DMS53 (cell line): ENCODE results near the gene CDAN1.
A peak's percentile ranks its signal among the peaks of the same experiment; 100 is the strongest.

ENCODE experiments used
- DNase-seq: peaks from one replicate; lab custom pipeline; 2025; lab: John Stamatoyannopoulos, UW

Gene CDAN1

DNA sequence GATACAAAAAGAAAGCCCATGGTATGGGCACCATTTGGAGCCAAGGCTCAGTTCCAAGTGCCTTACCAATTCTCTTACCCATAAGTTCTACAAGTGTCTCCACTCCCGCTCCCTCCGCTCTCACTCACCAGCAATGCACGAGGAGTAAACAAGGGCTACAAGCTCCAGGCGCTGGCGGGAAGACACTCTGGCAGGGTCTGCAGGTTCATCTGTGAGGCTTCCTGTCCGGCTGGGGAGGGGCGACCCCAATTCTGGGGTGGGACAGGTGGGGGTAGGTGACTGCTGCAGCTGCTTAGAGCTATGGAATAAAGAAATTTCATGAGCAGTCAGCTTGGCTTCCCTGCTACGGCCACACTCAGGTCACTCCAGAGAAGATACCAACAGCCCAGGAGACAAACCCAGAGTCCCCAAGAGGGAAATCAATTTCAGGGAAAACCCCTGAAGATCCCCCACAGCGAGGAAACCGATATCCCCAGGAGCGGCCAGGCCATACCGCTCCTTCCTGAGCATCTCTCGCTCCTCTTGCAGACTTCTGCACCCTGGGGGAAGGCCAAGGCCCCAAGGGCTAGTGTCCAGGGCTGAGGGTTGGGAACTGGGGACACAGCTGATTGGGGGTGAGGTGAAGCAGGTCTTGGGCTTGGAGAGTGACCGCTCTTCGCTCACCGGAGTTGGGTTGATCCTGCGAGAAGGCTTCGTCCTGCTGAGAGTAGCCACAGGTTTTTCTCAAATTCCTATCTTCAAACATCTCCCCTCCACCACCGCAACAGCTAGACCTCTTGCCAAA, 1.4 kb downstream of the CDAN1 start:
- no peak for DNase-seq

DNA sequence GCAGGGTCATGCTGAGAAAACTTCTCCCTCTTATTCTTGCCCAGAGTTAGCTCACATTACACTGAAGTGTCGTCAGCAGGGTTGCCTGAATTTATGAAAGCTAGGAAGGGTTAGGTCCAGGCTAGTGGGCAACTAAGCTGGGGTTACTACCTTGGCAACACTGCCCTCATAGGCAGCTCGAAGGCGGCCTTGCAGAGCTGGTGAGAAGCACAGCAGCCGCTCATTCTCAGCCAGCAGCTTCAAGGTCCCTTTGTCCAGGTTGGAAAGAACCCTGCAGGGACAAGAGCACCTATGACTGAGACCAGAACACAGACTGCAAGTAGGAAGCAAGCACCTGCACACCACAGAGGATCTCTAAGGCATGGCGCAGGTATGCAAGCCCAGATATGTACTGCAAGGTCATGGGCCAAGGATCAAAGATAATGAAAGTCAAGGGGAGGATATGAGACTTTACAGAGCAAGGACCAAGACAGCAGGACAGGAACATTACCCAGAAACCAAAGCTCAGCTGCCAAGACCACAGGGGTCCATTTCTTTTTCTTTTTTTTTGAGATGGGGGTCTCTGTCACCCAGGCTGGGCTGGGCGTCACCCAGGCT, 2.8 kb downstream of the CDAN1 start:
- DNase-seq: no peak

DNA sequence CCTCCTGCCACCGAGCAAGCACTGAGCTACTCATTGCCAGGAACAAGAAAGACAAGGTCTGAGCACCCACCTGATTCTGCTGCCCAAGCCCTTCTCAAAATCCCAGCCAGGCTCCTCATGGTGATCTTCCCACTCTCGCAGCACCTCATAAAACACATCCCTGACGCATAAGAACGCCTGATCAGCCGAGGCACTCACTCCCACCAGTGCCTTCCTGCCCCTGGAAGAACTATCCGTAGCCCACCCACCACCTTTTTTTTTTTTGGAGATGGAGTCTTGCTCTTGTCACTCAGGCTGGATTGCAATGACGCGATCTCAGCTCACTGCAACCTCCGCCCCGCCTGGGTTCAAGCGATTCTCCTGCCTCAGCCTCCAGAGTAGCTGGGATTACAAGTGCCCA, 3.9 kb downstream of the CDAN1 start:
- DNase-seq: no peak

DNA sequence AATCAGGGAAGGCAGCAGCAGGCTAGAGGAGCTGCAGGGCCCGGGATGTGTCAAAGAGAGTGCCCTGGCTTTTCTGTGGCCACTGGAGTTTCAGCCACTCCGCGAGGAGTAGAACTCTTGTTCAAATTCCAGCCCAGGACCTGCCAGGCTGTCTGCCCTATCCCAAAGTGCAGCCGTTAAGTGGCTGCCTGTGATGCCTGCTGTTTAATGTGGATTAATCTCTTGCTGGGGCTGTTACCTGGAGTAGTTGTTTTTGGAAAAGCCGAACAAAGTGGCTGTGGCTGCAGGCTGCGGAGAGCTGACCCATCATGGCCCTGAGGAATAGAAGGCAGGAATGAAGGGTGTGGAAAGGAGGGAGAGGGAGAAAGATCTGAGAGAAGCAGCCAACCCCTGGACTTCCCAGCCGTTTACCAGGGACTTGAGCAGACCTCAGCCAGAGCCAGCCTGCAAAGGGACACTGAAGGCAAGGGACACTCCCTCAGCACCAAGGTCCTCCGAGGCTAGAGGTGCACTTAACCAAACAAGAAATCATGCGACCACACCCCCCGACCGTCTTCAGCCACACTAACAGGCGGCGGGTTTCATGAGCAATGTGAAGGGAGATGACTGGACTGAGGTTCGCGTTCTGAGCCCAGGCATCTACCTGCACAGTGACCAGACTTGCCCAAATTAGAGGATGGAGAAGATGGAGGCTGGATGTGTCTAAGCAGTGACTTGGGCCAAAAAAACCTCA, 4.7 kb downstream of the CDAN1 start:
- no peak for DNase-seq

DNA sequence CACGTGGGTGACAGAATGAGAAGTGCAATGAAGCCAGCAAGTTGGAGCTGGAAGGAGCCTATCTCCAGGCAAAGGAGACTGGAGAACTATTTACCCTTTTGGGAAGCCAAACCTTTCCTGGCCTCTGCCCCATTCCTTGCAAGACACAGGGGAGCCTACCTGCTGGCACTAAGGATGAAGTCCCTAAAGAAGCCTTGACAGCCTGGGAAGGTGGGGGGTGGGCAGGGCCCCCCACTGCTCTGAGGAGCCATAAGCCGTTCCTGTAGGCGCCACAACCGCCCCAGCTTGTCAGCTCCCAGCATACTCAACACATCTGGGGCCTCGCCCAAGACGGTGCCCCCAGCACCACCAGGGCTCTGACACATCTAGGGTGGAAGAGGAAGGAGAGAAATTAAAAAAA, 5.5 kb downstream of the CDAN1 start:
- no peak for DNase-seq

DNA sequence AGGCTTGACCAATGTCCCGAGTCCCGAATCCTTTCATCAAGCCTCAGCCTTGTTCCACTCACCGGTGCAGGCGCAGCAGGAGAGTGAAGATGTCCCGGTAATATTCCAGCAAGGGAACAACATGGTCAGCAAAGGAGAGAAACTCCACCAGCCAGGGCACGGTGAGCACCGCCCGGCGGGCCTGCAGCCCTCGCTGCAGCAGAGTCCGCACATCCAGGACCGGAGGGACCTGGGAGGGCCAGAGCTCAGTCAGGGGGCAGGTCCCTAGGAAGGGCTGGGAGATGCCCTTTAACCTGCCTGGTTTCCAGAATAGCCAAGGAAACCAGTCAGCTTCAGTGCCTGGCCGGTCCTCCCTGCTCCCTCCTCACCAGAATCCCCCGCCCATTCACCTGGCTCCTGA, 6.4 kb downstream of the CDAN1 start:
- no peak for DNase-seq

DNA sequence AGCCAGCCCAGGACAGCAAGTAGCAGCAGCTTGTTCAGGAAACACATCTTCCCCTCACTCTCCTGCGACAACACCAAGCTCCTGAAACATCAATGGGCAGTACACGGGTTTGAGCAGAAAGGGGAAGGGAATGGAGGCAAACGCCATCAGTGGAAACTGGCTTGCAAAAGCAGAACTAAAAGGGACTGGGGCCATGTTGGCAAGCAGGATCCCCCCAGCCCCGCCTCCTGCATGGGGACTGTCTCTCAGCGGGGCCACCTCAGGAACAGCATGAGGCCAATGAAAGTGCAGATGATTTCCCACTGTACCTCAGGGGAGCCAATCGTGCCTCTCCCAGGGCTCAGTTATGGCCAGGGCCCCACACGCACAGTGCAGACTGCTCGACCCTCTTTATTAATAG, 6.8 kb downstream of the CDAN1 start:
- no peak for DNase-seq

DNA sequence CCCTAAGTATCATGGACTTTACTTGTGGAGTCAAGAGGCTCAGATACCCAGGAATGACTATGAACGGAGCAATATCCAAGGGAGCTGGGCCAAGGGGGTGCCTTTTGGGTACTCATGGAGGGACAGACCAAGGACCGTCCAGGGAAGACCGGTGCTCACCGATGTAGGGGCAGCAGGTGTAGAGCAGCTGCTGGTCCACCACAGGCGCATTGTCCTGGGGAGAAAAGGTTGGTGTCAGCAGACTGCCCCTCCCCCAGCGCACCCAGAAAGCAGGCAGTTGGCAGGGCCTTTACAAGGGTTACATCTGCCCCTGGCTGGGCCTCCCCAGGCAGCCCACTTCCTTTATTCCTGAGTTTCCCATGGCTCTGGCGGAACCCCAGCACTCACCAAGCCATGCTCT, 7.5 kb downstream of the CDAN1 start:
- no peak for DNase-seq

DNA sequence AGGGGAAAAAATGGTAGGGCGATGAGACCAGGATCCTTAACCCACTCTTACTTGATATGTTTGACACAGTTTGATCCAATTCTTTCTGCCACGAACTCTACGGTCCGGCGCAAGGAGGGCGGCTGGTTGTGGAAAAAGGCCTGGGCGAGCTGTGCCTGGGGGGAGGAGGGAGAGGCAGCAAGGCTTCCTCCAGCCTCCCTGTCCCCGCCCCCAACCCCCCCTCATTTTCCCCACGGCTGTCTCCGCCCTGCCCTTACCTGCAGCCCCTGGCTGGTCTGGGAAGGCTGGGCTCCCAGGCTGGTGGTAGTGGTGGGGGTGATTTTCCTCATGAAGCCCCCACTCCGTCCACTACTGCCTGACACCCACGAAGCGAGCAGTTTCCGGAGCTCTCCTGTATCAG, 8.0 kb downstream of the CDAN1 start:
- DNase-seq: no peak

DNA sequence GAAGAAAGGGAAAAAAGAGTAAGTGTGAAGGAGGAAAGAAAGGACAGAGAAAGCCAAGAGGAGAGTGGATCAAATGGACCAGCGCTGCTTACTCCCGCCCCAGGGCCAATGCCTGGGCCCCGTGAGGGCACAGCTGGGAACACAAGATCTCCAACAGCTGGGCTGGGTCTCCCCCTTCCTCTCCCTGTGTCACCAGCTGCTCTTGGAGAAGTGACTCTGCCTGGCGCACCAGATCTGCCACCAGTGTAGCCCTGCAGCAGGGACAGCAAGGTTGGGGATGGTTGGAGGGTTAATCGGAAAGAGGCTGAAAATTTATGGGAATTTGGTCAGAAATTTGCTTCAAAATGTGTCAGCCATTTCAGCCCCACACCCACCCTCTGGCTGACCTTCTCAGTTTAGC, 8.4 kb downstream of the CDAN1 start:
- DNase-seq: no peak

DNA sequence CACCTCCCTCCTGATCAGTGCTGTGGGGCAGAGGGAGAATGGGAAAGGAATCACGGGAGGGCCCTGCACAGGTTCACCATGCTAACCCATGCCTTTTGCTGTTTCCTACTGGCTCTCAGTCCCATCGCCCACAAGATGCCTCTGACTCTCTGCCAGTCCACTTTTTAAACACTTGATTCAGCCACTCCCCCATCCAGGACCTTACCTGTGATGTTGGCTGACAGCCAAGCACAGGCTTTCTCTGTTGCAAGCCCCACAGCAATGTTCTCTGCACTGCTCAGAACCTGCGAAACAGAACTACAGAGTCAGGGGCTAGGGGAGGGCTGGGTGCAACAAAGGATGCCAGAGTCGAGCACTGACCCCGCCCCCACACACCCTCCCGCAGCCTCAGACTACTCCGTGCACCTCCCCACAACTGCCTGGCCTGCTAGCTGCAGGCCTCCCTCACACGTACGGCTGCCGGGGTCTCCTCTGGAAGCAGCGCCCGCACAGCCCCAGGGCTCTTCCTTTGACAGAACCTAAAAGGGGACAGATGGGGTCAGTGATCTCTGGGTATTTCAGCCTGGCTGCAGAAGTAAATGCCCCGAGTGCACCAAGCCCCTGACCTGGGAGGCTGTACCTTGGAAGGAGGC, 9.1 kb downstream of the CDAN1 start:
- peak; percentile 37 for DNase-seq

DNA sequence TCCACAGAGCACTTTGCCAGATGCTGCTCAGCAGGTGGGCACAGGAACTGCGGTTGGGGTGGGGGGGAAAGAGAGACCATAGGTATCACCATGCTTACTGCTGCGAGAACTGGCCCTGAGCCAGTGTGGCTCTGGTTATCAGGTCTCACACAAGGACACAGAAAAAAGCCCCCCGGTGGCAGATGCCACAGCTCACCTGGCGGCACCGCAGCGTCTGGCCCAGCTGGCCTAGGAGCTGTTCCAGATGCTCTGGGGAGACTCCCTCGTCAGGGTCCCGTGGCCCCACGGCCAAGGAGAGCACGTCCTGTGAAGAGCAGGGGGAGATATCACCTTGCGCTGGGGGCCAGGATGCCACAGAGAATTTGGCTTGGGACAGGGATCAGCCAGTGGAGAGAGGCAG, 10.8 kb downstream of the CDAN1 start:
- DNase-seq: no peak

DNA sequence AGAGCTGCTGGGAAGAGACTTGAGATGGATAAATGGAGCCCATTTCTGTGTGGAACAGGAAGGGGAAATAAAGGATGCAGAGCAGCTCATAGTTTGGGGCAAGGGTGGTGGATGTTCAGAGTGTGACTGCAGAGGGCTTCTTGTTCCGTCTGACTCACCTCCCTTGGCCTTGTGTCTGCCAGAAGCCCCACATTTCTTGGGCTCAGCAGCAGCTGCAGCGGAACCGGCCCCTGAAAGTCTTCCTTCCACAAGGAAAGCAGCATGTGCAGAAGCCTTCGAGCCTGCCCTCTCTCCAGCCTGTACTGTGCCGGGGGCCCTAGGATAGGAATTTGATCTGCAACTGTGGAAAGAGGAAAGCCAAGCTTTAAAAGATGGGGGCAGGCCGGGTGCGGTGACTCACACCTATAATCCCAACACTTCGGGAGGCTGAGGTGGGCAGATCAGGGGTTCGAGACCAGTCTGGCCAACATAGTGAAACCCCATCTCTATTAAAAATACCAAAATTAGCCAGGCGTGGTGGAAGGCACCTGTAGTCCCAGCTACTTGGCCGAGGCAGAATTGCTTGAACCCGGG, 11.5 kb downstream of the CDAN1 start:
- DNase-seq: no peak

DNA sequence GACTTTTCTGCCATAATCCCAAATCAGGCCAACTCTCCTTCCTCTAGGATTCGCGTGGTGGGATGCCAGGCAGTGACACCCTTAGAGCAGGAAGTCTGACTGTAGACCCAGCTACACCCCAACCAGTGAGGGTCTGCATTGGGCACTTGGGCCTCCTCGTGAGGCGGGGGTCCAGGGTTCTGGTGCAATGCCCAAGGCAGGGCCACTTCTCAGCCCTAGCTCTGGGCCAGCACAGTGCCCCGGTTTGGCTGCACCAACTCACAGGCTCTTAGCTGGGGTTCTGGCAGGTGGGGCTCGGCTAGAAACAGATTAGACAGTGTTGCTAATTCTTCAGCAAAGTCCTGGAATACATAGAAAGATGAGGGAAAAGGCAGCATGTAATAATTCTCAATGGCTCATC, 12.7 kb downstream of the CDAN1 start:
- DNase-seq: no peak

DNA sequence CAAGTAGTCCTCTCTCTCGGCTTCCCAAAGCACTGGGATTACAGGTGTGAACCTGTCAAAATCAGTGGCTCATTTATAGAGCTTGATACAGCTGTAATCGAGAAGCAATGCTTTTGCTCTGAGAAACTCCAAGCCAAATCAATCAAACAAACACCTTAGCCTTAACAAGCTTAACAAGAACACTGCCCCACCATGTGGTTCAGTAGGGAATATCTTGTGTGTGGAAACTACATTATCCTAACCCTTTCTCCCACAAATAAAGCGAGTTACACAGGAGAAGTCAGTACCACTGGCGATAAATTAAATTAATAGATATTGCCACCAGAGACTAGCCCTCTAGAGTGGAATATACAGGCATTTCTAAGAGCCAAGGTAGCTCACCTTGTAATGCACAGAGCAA, 13.9 kb downstream of the CDAN1 start:
- DNase-seq: peak; percentile 8

DNA sequence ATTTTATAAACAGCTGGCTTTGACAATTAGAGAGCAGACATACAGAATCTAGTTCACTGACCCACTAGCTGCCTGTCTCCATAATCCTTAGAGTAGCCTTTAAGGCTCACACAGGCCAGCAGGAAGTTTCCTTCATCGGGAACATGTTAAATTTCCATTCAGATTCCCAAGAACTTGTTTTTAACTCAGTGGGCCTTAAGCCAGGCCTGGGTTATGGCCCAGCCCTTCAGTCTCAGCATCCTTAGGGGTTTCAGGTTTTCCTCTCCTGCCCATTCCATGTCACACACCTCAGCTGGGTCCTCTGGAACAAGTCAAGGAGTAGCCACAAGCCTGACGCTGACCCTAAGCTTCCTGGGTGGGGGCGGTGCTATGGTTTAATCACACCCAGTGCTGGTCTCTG, 15.0 kb downstream of the CDAN1 start:
- DNase-seq: no peak

DNA sequence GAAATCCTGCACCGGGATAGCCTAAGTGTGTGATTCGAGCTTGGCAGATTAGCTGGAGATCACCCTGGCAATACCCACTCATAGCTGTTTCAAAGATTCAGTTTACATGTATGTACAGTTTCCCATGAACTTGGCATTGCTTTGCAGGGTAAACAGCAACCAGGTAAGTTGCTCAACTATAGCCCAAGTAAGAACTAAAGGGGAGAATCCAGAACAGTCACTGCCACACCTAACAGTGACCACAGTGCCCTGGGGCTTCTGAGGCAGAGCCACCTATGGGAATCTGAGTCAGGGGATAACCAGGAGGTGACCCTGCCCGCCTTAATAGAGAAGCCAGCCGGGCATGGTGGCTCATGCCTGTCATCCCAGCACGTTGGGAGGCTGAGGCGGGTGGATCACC, 15.9 kb downstream of the CDAN1 start:
- DNase-seq: no peak

DNA sequence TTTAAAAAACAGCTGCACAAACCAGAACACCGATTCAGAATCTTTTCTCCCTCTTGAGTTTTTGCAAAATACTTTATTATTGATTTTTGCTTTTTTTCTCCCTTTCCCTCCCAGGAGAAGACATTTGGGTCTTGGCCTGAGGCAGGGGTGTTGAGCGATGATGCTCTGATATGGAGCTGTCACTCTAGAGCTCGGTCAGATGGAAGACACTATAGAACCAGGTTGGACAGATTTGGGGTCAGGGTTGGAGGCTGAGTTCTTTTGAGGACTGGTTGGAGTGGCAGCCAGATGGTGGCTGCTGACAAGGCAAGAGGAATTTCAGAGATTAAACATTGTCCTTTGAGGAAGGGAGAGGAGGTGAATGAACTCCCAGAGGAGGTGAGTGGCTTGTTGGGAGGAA, 16.9 kb downstream of the CDAN1 start:
- DNase-seq: no peak

DNA sequence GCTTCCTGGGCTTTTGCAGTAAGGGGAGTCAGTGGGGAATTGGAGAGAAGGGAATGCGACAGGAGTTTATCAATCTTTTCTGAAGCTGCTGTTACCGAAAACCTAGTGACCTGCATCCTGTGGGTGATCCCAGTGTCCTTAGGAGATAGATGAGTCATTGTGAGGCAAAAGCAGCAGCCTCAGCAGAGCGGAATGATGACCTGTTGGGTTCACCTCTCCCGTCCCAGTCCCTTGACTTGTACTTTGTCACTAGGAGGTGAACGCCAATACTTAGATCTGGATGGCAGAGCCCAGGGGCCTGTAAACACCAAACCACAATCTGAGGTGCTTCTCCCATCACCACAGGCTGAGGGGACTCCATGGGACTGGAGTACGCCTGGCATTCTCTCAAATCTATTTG, 17.9 kb downstream of the CDAN1 start:
- DNase-seq: no peak

DNA sequence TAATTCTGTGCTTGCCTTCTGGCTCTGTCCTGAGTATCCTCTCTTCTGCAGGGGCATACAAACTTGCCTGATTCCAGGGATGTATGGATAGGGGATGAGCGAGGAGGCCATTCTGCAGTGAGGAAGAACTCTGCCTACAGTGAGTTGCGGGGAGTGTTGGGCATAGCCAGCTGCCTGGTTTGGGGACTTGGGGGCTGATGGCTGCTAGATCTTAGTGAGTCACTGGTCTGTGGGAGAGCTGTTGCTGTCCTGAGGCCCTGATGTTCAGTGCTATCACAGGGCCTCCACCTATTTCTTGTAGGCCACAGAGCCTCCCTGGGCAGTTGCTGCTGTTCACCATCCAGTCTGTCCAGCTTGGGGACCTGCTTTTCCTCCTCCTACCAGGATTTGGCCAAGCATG, 20.3 kb downstream of the CDAN1 start:
- DNase-seq: no peak

DNA sequence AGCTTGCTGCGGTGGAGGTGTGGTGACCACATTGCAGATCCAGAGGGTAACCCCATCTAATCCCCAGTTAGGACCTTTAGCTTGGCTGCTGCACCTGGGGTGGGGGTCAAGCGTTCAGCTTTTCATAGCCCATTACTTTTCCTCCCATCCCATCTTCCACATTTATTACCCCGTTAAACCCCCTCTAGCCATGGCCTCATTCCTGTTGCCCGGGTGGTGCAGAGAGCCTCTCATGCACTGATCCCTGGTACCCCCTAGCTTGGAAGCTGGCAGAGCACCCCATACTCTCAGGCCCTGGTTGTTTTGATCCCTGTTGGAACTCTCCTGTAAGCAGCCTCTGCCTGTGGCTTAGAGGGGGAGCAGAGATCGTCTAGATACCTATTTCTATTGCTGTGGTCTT, 20.8 kb downstream of the CDAN1 start:
- no peak for DNase-seq

DNA sequence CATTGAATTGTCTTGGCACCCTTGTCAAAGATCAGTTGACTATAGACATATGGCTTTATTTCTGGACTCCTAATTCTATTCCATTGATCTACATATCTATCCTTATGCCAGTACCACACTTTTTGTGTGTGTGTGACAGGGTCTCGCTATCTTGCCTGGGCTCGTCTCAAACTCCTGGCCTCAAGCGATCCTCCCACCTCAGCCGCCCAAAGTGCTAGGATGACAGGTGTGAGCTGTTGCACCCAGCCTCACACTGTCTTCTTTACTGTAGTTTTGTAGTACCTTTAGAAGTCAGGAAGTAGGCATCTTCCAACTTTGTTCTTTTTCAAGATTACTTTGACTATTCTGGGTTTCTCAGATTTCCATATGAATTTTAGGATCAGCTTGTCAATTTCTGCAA, 24.3 kb downstream of the CDAN1 start:
- no peak for DNase-seq

DNA sequence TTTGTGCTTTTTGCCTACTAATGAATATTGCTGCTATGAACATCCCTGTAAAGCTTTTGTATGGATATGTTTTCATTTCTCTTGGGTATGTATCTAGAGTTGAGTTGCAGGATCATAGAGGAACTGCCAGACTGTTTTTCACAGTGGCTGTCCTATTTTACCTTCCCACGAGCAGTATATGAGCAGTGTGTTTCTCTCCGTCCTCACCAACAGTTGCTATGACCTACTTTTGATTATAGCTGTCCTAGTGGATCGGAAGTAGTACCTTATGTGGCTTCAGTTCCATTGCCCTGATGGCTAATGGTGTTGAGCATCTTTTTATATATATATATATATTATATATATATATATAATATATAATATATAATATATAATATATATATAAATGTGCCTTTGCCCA, 25.2 kb downstream of the CDAN1 start:
- no peak for DNase-seq
